ENCODE data around the gene NRG3. TPM values are rescaled to one million over a fixed set of nuclear protein-coding genes. Genes with fewer than 3 reads are reported as not detected.

NRG3 gene
- total RNA-seq, 1 donor from 2014 or later, result 2.6 TPM

- H3K36me3 ChIP-seq, result no peaks in the 10 kb centered on the region
- no peaks in the 10 kb centered on the region for H3K4me1 ChIP-seq
- H3K27ac ChIP-seq, result no peak overlapping the region
- intact Hi-C loops (cut with DNase I), result no loop called here
- H3K4me3 ChIP-seq, result no peak overlapping the region
- no peak for TF ChIP-seq CTCF (IDR thresholded peaks at IDR 0.05)
- DNase-seq (no peak), ATAC-seq (no peak)
- no peaks in the 10 kb centered on the region for H3K27me3 ChIP-seq (ENCODE audit: low read depth)
- H3K9me3 ChIP-seq, result no peaks in the 10 kb centered on the region
Measured at GRCh38 chr10:82464191-82464818, 589.3 kb downstream of the NRG3 start.

GRCh38 chr10:82464966-82465365 is 590.0 kb downstream of the NRG3 start:
- intact Hi-C loops (cut with DNase I), result no loop called here
- Histone ChIP-seq H3K27ac (no peak overlapping the region), H3K9me3 (no peaks in the 10 kb centered on the region), H3K4me3 (no peak overlapping the region), H3K4me1 (no peaks in the 10 kb centered on the region), H3K36me3 (no peaks in the 10 kb centered on the region), H3K27me3 (ENCODE audit: low read depth) (no peaks in the 10 kb centered on the region)
- DNase-seq, result no peak
- no peak for ATAC-seq
- TF ChIP-seq CTCF (IDR thresholded peaks at IDR 0.05), result no peak

GRCh38 chr10:82468453-82468852 is 593.5 kb downstream of the NRG3 start:
- intact Hi-C loops (cut with DNase I), result no loop called here
- Histone ChIP-seq H3K27ac (no peak overlapping the region), H3K9me3 (no peaks in the 10 kb centered on the region), H3K36me3 (no peaks in the 10 kb centered on the region), H3K4me3 (no peak overlapping the region), H3K4me1 (no peaks in the 10 kb centered on the region), H3K27me3 (ENCODE audit: low read depth) (no peaks in the 10 kb centered on the region)
- DNase-seq (no peak), ATAC-seq (no peak)
- TF ChIP-seq CTCF (IDR thresholded peaks at IDR 0.05), result no peak

- no peak overlapping the region for H3K27ac ChIP-seq
- intact Hi-C loops (cut with DNase I), result no loop called here
- H3K27me3 ChIP-seq (ENCODE audit: low read depth), result no peaks in the 10 kb centered on the region
- no peaks in the 10 kb centered on the region for H3K4me1 ChIP-seq
- DNase-seq (no peak), ATAC-seq (no peak)
- H3K4me3 ChIP-seq, result no peak overlapping the region
- H3K9me3 ChIP-seq, result no peaks in the 10 kb centered on the region
- TF ChIP-seq CTCF (IDR thresholded peaks at IDR 0.05), result no peak
- H3K36me3 ChIP-seq, result no peaks in the 10 kb centered on the region
Measured at GRCh38 chr10:82472406-82473335, 597.7 kb downstream of the NRG3 start.

GRCh38 chr10:82477776-82478175 is 602.8 kb downstream of the NRG3 start:
- no peak for ATAC-seq
- TF ChIP-seq CTCF (IDR thresholded peaks at IDR 0.05), result no peak
- intact Hi-C loops (cut with DNase I), result no loop called here
- H3K4me3 ChIP-seq, result no peak overlapping the region
- H3K9me3 ChIP-seq, result no peaks in the 10 kb centered on the region
- no peaks in the 10 kb centered on the region for H3K4me1 ChIP-seq
- no peak overlapping the region for H3K27ac ChIP-seq
- H3K36me3 ChIP-seq, result no peaks in the 10 kb centered on the region
- no peak for DNase-seq
- H3K27me3 ChIP-seq (ENCODE audit: low read depth), result no peaks in the 10 kb centered on the region
